NCI-H187 (cell line): ENCODE results near the gene GSTK1.
"Not testable (repeated sequence)": the region's sequence is repeated elsewhere in the genome, so short reads cannot be mapped to it uniquely, and the experiment has no call there.

Experiments
- DNase-seq, 2 experiments: peaks; one replicate each; lab custom pipeline; 2025; lab: John Stamatoyannopoulos, UW

Gene GSTK1

GRCh38 chr7:143239813-143240212, 23.4 kb upstream of the GSTK1 start:
- no peak for DNase-seq

GRCh38 chr7:143240291-143241168, 22.7 kb upstream of the GSTK1 start:
- DNase-seq = peak; percentile 5 to 41

GRCh38 chr7:143242306-143242705, 20.9 kb upstream of the GSTK1 start:
- no peak for DNase-seq

GRCh38 chr7:143243111-143243510, 20.1 kb upstream of the GSTK1 start:
- no peak for DNase-seq

GRCh38 chr7:143243614-143244013, 19.6 kb upstream of the GSTK1 start:
- no peak for DNase-seq

- no peak for DNase-seq
These were observed 18.9 kb upstream of the GSTK1 start for GRCh38 chr7:143244321-143244720.

GRCh38 chr7:143245123-143245522, 18.1 kb upstream of the GSTK1 start:
- DNase-seq = no peak

- DNase-seq = no peak
These were observed 15.9 kb upstream of the GSTK1 start for GRCh38 chr7:143247372-143247771.

GRCh38 chr7:143248761-143249354, 14.4 kb upstream of the GSTK1 start:
- no peak for DNase-seq

- no peak for DNase-seq
These were observed 13.0 kb upstream of the GSTK1 start for GRCh38 chr7:143250199-143250598.

- DNase-seq = no peak
These were observed 12.4 kb upstream of the GSTK1 start for GRCh38 chr7:143250822-143251221.

GRCh38 chr7:143252006-143252405, 11.2 kb upstream of the GSTK1 start:
- no peak for DNase-seq

GRCh38 chr7:143255564-143255963, 7.7 kb upstream of the GSTK1 start:
- DNase-seq = no peak

- no peak for DNase-seq
These were observed 6.9 kb upstream of the GSTK1 start for GRCh38 chr7:143256325-143256724.

GRCh38 chr7:143256932-143257331, 6.3 kb upstream of the GSTK1 start:
- DNase-seq = no peak

GRCh38 chr7:143257501-143257900, 5.7 kb upstream of the GSTK1 start:
- no peak for DNase-seq

- DNase-seq = no peak
These were observed 4.4 kb upstream of the GSTK1 start for GRCh38 chr7:143258831-143259230.

GRCh38 chr7:143259765-143260164, 3.5 kb upstream of the GSTK1 start:
- DNase-seq = no peak

GRCh38 chr7:143261901-143262300, 1.3 kb upstream of the GSTK1 start:
- DNase-seq = no peak

GRCh38 chr7:143264196-143264568, 941 bp downstream of the GSTK1 start:
- not testable (repeated sequence) for DNase-seq

GRCh38 chr7:143265017-143265693, 1.9 kb downstream of the GSTK1 start:
- no peak for DNase-seq

GRCh38 chr7:143269251-143269650, 6.0 kb downstream of the GSTK1 start:
- DNase-seq = no peak

- DNase-seq = no peak
These were observed 8.0 kb downstream of the GSTK1 start for GRCh38 chr7:143271240-143271639.
